Measurements from ENCODE around the gene SPAG6. TPM values are rescaled to one million over a fixed set of nuclear protein-coding genes. Genes with fewer than 3 reads are reported as not detected.

The SPAG6 gene
- total and polyA plus RNA-seq, 2 of the 4 experiments (the other 2 are of a cell fraction) = not detected

DNA sequence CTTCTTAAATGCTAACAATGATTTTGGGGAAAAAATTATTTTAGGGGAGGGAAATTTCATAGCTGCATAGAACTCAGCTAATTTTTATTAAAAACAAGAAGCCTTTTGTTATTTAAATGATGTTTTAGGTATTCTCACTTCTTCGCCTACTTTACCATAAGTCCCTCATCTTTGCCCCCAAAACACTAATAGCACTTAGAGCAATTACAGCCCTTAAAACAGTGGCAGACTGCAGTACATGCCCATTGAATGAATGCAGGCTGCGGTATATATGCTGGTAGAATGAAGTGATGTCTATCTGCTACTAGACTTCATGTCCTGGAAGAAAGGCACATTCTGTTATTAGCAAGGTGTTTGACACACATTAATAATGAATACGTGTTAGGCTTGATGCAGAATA is 2.9 kb upstream of the SPAG6 start:
- no peak overlapping the region for H3K18ac ChIP-seq (ENCODE audit: low read depth, low read length)
- ATAC-seq (ENCODE audit: low read depth) (no peak), DNase-seq (no peak)
- POLR2A ChIA-PET (ENCODE audit: unreplicated experiment) = no interaction called here
- H3K9me1 ChIP-seq (ENCODE audit: insufficient read depth, low read length) = no peaks in the 10 kb centered on the region
- H3K9me3 ChIP-seq (ENCODE audit: control insufficient read depth, insufficient read depth, low read length) = peaks cover 14% of the 10 kb centered on the region
- no CpG with 5 or more reads among the region's 3 CpGs for WGBS, 2 experiments (ENCODE audit: extremely low coverage in 2 of 2, insufficient read length in 1 of 2)
- no peak overlapping the region for H2BK20ac ChIP-seq (ENCODE audit: low read depth, low read length)
- H3K4me1 ChIP-seq (ENCODE audit: control insufficient read depth, insufficient read depth, low read length) = no peaks in the 10 kb centered on the region
- H4K20me1 ChIP-seq (ENCODE audit: insufficient read depth, low read length) = no peaks in the 10 kb centered on the region
- no peak overlapping the region for H2AK9ac ChIP-seq (replicated peaks; ENCODE audit: low read depth, low read length, poor library complexity)
- no peak overlapping the region for H3K4ac ChIP-seq (ENCODE audit: low read depth, low read length)
- H2AK5ac ChIP-seq (ENCODE audit: low read depth, low read length) = no peak overlapping the region
- no peak overlapping the region for H3K56ac ChIP-seq (ENCODE audit: extremely low read depth, insufficient read depth, low read length)
- H3K23ac ChIP-seq (ENCODE audit: low read depth, low read length) = no peak overlapping the region
- no peaks in the 10 kb centered on the region for H3K79me1 ChIP-seq (ENCODE audit: low read depth in 1 of 2, low read length in 2 of 2)
- no peak overlapping the region for H2BK5ac ChIP-seq (ENCODE audit: low read depth, low read length, poor library complexity, severe bottlenecking)
- H3K9ac ChIP-seq (ENCODE audit: low read depth, low read length) = no peak overlapping the region
- in situ Hi-C loops (cut with MboI; ENCODE audit: low sequenced_read_pairs) = no loop called here
- H2BK15ac ChIP-seq (ENCODE audit: low read depth, low read length) = no peak overlapping the region
- H3K36me3 ChIP-seq (ENCODE audit: control insufficient read depth, insufficient read depth, low read length) = no peaks in the 10 kb centered on the region
- no peak overlapping the region for H3K4me3 ChIP-seq (ENCODE audit: insufficient read depth, low read depth, low read length)
- no peak overlapping the region for H3K4me2 ChIP-seq (ENCODE audit: low read depth, low read length)
- no peak overlapping the region for H3K14ac ChIP-seq (replicated peaks; ENCODE audit: low read depth, low read length)
- dilution Hi-C loops (cut with HindIII; ENCODE audit: low sequenced_read_pairs, unreplicated experiment) = no loop called here
- H2AFZ ChIP-seq (replicated peaks; ENCODE audit: low read length, poor library complexity) = no peak overlapping the region
- H3K27ac ChIP-seq (ENCODE audit: insufficient read depth, low read length) = no peak overlapping the region
- CTCF ChIA-PET = no interaction called here
- no peak overlapping the region for H2BK120ac ChIP-seq (ENCODE audit: low read depth, low read length)
- no peak overlapping the region for H4K91ac ChIP-seq (ENCODE audit: insufficient read depth, low read depth, low read length)
- TF ChIP-seq, protein P1, sequence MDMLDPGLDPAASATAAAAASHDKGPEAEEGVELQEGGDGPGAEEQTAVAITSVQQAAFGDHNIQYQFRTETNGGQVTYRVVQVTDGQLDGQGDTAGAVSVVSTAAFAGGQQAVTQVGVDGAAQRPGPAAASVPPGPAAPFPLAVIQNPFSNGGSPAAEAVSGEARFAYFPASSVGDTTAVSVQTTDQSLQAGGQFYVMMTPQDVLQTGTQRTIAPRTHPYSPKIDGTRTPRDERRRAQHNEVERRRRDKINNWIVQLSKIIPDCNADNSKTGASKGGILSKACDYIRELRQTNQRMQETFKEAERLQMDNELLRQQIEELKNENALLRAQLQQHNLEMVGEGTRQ (IDR thresholded peaks at IDR 0.05; ENCODE audit: low read depth, low read length) = no peak
- TF ChIP-seq NFE2L2 (IDR thresholded peaks at IDR 0.05; ENCODE audit: low read depth, low read length) (no peak), MAFK (IDR thresholded peaks at IDR 0.05; ENCODE audit: low read depth, low read length) (no peak), MAZ (IDR thresholded peaks at IDR 0.05; ENCODE audit: borderline replicate concordance, low read depth, low read length) (no peak), RFX5 (IDR thresholded peaks at IDR 0.05; ENCODE audit: low read depth, low read length) (no peak), SMC3 (IDR thresholded peaks at IDR 0.05; ENCODE audit: low read depth, low read length) (no peak), FOS (IDR thresholded peaks at IDR 0.05; ENCODE audit: low read depth, low read length) (no peak), BHLHE40 (IDR thresholded peaks at IDR 0.05; ENCODE audit: low read depth, low read length) (no peak), CEBPB (IDR thresholded peaks at IDR 0.05; ENCODE audit: low read depth, low read length) (no peak), CHD1 (IDR thresholded peaks at IDR 0.05; ENCODE audit: low read depth, low read length) (no peak)
- TF ChIP-seq, protein P2, sequence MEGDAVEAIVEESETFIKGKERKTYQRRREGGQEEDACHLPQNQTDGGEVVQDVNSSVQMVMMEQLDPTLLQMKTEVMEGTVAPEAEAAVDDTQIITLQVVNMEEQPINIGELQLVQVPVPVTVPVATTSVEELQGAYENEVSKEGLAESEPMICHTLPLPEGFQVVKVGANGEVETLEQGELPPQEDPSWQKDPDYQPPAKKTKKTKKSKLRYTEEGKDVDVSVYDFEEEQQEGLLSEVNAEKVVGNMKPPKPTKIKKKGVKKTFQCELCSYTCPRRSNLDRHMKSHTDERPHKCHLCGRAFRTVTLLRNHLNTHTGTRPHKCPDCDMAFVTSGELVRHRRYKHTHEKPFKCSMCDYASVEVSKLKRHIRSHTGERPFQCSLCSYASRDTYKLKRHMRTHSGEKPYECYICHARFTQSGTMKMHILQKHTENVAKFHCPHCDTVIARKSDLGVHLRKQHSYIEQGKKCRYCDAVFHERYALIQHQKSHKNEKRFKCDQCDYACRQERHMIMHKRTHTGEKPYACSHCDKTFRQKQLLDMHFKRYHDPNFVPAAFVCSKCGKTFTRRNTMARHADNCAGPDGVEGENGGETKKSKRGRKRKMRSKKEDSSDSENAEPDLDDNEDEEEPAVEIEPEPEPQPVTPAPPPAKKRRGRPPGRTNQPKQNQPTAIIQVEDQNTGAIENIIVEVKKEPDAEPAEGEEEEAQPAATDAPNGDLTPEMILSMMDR (conservative IDR thresholded peaks at IDR 0.05; ENCODE audit: low read depth, low read length) = no peak
- TF ChIP-seq, protein P3, sequence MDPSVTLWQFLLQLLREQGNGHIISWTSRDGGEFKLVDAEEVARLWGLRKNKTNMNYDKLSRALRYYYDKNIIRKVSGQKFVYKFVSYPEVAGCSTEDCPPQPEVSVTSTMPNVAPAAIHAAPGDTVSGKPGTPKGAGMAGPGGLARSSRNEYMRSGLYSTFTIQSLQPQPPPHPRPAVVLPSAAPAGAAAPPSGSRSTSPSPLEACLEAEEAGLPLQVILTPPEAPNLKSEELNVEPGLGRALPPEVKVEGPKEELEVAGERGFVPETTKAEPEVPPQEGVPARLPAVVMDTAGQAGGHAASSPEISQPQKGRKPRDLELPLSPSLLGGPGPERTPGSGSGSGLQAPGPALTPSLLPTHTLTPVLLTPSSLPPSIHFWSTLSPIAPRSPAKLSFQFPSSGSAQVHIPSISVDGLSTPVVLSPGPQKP (IDR thresholded peaks at IDR 0.05; ENCODE audit: borderline replicate concordance, low read depth, low read length) = no peak
- H4K8ac ChIP-seq (ENCODE audit: low read depth in 2 of 2, low read length in 2 of 2) = no peak overlapping the region
- no TSS peak for BruUV-seq (replicated peaks)
- H3K27me3 ChIP-seq (ENCODE audit: control insufficient read depth, insufficient read depth, low read length) = peaks cover 61% of the 10 kb centered on the region
- no peak overlapping the region for H4K5ac ChIP-seq (ENCODE audit: low read depth, low read length)
- intact Hi-C loops (cut with micrococcal nuclease) = loop anchor here (5.0 kb wide), 2 partner anchors 370 to 645 kb away; partner anchors contain the start of gene PIP4K2A
